Nephron progenitor cell (in vitro differentiated cells): ENCODE measurements around the gene CCDC102A.

Experiments
- DNase-seq: peaks from one replicate; pipeline ENCODE4 v3.0.0; 2021
- H3K27ac Mint-ChIP-seq: 2 replicates; pipeline ENCODE4 v1.8.0; 2021; ENCODE audit warnings: mild to moderate bottlenecking, moderate library complexity, mixed read lengths
- H3K27me3 Mint-ChIP-seq: 2 replicates; pipeline ENCODE4 v1.8.0; 2021; ENCODE audit warnings: mild to moderate bottlenecking, low read depth, mixed read lengths; ENCODE audit not compliant: poor library complexity
- H3K36me3 Mint-ChIP-seq: 2 replicates; pipeline ENCODE4 v1.8.0; 2021; ENCODE audit warnings: low read depth, mixed read lengths
- H3K4me1 Mint-ChIP-seq: 2 replicates; pipeline ENCODE4 v1.8.0; 2021; ENCODE audit warnings: mixed read lengths
- H3K4me3 Mint-ChIP-seq: 2 replicates; pipeline ENCODE4 v1.8.0; 2021; ENCODE audit warnings: mild to moderate bottlenecking, moderate library complexity, mixed read lengths
- H3K9me3 Mint-ChIP-seq: 2 replicates; pipeline ENCODE4 v1.8.0; 2021; ENCODE audit warnings: mild to moderate bottlenecking, moderate library complexity, mixed read lengths
- CTCF ChIP-seq: fragments of 200-600 bp; sonication (generic); IDR thresholded peaks from 2 replicates; pipeline ENCODE4 v1.5.0; 2021; ENCODE audit warnings: antibody characterized with exemption

The CCDC102A gene

GRCh38 chr16:57532266-57532625 is 4.1 kb downstream of the CCDC102A start:
- Mint-ChIP-seq H3K27ac (no peak overlapping the region), H3K9me3 (no peaks in the 10 kb centered on the region), H3K4me1 (peaks cover 70% of the 10 kb centered on the region), H3K27me3 (peaks cover 42% of the 10 kb centered on the region), H3K36me3 (peaks cover 13% of the 10 kb centered on the region), H3K4me3 (peak overlapping the region; percentile 72)
- DNase-seq: no peak
- no peak for TF ChIP-seq CTCF

- Mint-ChIP-seq H3K4me3 (peak overlapping the region; percentile 72), H3K4me1 (peaks cover 66% of the 10 kb centered on the region), H3K9me3 (no peaks in the 10 kb centered on the region), H3K27me3 (peaks cover 46% of the 10 kb centered on the region), H3K36me3 (peaks cover 13% of the 10 kb centered on the region), H3K27ac (no peak overlapping the region)
- TF ChIP-seq CTCF: no peak
- DNase-seq: no peak
These were observed 4.6 kb downstream of the CCDC102A start for GRCh38 chr16:57531635-57532265.

- H3K4me1 Mint-ChIP-seq: peaks cover 69% of the 10 kb centered on the region
- peaks cover 48% of the 10 kb centered on the region for H3K27me3 Mint-ChIP-seq
- peaks cover 13% of the 10 kb centered on the region for H3K36me3 Mint-ChIP-seq
- no peak for TF ChIP-seq CTCF
- H3K27ac Mint-ChIP-seq: no peak overlapping the region
- no peaks in the 10 kb centered on the region for H3K9me3 Mint-ChIP-seq
- H3K4me3 Mint-ChIP-seq: peak overlapping the region; percentile 33
- DNase-seq: no peak
These were observed 5.2 kb downstream of the CCDC102A start for GRCh38 chr16:57531253-57531575.

- Mint-ChIP-seq H3K36me3 (peaks cover 13% of the 10 kb centered on the region), H3K4me1 (peaks cover 69% of the 10 kb centered on the region), H3K4me3 (peak overlapping the region; percentile 33), H3K9me3 (no peaks in the 10 kb centered on the region), H3K27ac (no peak overlapping the region), H3K27me3 (peaks cover 47% of the 10 kb centered on the region)
- TF ChIP-seq CTCF: no peak
- DNase-seq: no peak
These were observed 5.7 kb downstream of the CCDC102A start for GRCh38 chr16:57530522-57531252.

GRCh38 chr16:57530104-57530521 is 6.3 kb downstream of the CCDC102A start:
- Mint-ChIP-seq H3K9me3 (no peaks in the 10 kb centered on the region), H3K27me3 (peaks cover 45% of the 10 kb centered on the region), H3K4me3 (peak overlapping the region; percentile 33), H3K36me3 (peaks cover 17% of the 10 kb centered on the region), H3K27ac (no peak overlapping the region), H3K4me1 (peaks cover 75% of the 10 kb centered on the region)
- no peak for TF ChIP-seq CTCF
- no peak for DNase-seq
